ENCODE measurements around the gene RNF220. TPM values are rescaled to one million over a fixed set of nuclear protein-coding genes. Genes with fewer than 3 reads are reported as not detected.

Gene RNF220
- total and polyA plus RNA-seq, 2 of the 13 experiments (the other 11 are each of a cell fraction or from before 2014, with no cell fraction given) = 48.2 to 72.1 TPM

- no peak for TF ChIP-seq ZNF142 (CRISPR knock-in tag; IDR thresholded peaks at IDR 0.05)
- TF ChIP-seq ZNF784 (CRISPR knock-in tag; IDR thresholded peaks at IDR 0.05; ENCODE audit: borderline replicate concordance) = no peak
- no peak for TF ChIP-seq ZNF350 (CRISPR knock-in tag; IDR thresholded peaks at IDR 0.05; ENCODE audit: borderline replicate concordance, low read depth)
- TF ChIP-seq SMARCE1 (IDR thresholded peaks at IDR 0.05; ENCODE audit: borderline replicate concordance) = no peak
- TF ChIP-seq XRCC5 (optimal IDR thresholded peaks at IDR 0.05; ENCODE audit: low read length) = peak; percentile 36
- TF ChIP-seq ONECUT2 (CRISPR knock-in tag; IDR thresholded peaks at IDR 0.05) = peak; percentile 60; the same call in 1 of the 2 replicates
- TF ChIP-seq RELA (CRISPR knock-in tag; IDR thresholded peaks at IDR 0.05) = no peak
- TF ChIP-seq ZNF550 (CRISPR knock-in tag; IDR thresholded peaks at IDR 0.05; ENCODE audit: borderline replicate concordance) = no peak
- no peak for TF ChIP-seq ZNF354B (CRISPR knock-in tag; IDR thresholded peaks at IDR 0.05)
- TF ChIP-seq HOXA7 (CRISPR knock-in tag; IDR thresholded peaks at IDR 0.05) = no peak
- TF ChIP-seq PAF1 (CRISPR knock-in tag; IDR thresholded peaks at IDR 0.05) = no peak
- TF ChIP-seq KLF13 (CRISPR knock-in tag; IDR thresholded peaks at IDR 0.05) = no peak
- TF ChIP-seq, protein P1, sequence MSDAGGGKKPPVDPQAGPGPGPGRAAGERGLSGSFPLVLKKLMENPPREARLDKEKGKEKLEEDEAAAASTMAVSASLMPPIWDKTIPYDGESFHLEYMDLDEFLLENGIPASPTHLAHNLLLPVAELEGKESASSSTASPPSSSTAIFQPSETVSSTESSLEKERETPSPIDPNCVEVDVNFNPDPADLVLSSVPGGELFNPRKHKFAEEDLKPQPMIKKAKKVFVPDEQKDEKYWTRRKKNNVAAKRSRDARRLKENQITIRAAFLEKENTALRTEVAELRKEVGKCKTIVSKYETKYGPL (CRISPR knock-in tag; IDR thresholded peaks at IDR 0.05) = peak; percentile 93
- TF ChIP-seq ZBTB42 (CRISPR knock-in tag; IDR thresholded peaks at IDR 0.05) = no peak
- no peak; the same call in 1 of the 2 replicates for TF ChIP-seq FOXO1 (CRISPR knock-in tag; IDR thresholded peaks at IDR 0.05)
- TF ChIP-seq FOXJ3 (CRISPR knock-in tag; IDR thresholded peaks at IDR 0.05; ENCODE audit: borderline replicate concordance) = no peak
- TF ChIP-seq ZNF660 (CRISPR knock-in tag; IDR thresholded peaks at IDR 0.05; ENCODE audit: borderline replicate concordance, low read depth) = no peak
Observed at GRCh38 chr1:44677201-44677766, 272.2 kb downstream of the RNF220 start (continued).
